NCI-H524 treated with DMSO at 0.1 percent for 48 hours (cell line): ENCODE data around the gene PGA4.
"Not testable (repeated sequence)": the region's sequence is repeated elsewhere in the genome, so short reads cannot be mapped to it uniquely, and the experiment has no call there.

Experiments used
- DNase-seq: peaks from one replicate; lab custom pipeline; 2025; lab: John Stamatoyannopoulos, UW

PGA4 gene

DNA sequence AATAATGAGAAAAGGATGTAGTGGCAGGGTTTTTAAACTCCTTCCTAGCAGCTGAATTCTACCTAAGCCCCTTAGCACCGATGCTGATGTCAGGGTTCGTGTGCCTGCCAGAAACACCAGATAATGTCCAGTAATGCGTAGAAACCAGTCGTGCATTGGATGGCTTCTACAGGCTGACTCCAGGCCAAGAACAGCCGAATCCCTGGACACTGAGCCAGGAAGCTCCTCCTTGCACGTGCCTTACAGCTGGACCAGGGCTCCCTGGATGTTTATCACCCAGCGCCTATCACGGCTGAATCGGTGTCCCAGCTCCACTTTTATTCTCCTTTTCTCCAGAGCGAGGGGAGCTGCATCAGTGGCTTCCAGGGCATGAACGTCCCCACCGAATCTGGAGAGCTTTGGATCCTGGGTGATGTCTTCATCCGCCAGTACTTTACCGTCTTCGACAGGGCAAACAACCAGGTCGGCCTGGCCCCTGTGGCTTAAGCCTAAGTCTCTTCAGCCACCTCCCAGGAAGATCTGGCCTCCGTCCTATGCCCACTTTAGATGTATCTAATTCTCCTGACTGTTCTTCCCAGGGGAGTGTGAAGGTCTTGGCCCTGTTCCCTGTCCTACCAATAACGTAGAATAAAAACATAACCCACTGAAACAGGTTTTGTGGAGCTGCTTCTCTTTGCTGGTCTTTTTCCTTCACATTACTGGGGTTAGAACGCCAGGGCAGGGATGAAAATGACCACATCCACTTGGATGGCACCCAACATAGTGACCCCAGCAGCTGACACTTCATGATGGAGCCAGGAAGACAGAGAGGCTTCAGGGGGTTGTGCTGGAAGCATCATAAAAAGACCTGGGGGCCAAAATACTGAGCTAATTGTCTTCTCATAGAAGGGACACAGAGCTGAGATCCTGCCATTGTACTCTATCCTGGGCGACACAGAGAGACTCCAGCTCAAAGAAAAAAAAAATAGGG lies 28.9 kb downstream of the PGA4 start:
- DNase-seq, result not testable (repeated sequence)

DNA sequence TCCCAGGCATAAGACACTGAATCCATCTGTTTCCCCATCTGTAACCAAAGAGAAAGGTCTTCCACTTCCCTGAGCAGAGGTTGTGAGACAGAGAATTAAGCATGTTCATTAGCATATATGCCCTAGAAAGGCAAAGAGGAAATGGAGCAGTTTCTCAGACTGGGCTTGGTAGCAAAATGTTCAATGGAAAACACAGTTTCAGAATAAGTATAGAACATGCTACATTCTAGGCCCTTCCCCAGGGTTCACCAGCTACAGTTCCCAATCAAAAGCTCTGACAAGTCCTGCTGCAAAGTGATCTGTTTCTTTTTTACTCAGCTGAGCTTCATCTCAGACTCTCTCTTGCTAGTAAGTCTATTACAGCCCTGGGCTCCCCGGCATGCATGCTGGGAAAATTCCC lies 30.2 kb downstream of the PGA4 start:
- DNase-seq, result peak; percentile 57

DNA sequence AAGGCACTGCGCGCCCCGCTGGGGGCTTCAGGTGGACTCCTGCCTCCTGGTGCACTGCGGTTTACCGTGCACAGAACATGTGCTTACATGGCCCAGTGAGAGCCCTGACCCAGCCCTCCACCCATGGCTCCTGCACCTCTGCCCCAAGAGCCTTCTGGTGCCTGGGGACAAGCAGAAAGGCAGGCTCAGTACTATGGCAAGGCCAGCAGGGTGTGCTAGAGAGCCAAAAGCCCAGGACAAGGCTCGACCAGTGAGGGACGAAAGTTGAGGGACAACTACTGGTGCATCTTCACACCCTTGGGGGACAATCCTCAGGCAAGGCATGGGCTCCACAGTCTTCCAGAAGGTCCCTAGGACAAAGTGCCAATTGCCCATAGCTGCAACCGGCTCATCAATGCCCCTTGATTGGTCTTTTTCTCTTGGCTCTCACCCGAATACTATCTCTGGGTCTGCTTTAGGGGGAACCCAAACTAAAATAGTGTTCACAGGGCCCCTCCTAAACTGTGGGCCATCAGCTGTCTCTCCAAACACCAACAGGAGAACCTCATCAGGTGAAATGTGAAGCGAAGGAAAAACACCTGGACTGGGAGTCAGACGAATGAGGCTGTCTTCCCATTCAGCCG lies 32.4 kb downstream of the PGA4 start:
- DNase-seq, result no peak

DNA sequence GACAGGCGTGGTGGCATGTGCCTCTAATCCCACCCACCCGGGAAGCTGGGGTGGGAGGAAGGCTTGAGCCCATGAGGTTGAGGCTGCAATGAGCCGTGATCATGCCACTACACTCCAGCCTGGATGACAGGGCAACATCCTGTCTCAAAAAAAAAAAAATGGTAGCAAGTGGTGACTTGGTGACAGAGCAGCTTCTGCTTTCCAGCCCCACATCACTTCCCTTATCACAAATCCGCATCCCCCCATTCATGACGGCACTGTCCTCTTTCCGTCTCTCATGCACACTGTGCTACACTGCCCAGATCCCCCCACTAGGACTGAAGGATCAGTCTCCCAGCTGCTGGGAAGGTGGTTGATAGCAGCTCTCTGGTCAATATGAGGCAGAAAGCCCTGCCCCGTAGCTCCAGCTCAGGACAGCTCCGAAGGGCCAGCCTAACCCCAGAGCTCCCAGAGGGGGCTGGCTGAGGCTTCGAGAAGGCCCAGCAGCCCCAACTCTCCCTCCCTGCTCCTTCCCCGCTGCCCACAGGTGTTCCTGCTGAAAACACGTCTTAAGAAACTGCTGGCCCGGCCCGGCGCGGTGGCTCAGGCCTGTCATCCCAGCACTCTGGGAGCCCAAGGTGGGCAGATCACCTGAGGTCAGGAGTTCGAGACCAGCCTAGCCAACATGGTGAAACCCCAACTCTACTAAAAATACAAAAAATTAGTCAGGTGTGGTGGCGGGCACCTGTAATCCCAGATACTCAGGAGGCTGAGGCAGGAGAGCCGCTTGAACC lies 34.7 kb downstream of the PGA4 start:
- no peak for DNase-seq

DNA sequence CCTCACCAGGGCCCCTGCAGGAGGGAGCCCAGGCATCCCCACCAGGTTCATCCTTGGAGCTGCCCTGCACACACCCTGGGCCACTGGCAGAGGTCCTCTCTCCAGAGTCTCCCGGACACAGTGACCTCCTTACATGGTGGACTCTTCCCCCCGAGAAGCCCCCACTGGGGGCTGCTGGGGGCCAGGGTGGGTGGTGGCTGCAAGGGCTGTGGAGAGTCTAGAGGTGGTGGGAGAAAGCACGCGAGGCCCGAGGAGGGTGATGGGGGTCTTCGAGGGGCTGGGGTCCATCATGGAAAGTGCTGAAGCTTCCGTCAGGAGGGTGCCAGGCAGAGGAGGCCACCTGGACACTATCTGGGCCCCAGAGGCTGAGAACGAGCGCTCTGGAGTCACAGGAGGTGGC lies 36.4 kb downstream of the PGA4 start:
- DNase-seq, result no peak

DNA sequence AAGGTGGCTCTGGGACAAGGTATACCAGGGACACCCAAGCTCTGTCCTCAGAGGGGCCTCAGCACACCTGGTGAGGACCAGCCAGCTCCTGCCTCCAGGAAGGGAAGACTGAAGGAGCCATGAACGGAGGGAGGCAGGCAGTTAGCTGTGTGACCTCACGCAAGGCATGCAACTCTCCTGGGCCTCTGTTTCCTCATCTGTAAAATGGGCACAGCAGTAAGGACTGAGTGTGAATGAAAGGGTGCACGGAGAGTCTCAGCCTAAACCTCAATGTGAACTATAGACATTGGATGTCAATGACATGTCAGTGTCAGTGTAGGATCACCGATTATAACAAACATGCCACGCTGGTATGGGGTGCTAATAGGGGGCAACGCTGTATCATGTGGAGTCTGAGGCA lies 37.2 kb downstream of the PGA4 start:
- DNase-seq, result no peak

DNA sequence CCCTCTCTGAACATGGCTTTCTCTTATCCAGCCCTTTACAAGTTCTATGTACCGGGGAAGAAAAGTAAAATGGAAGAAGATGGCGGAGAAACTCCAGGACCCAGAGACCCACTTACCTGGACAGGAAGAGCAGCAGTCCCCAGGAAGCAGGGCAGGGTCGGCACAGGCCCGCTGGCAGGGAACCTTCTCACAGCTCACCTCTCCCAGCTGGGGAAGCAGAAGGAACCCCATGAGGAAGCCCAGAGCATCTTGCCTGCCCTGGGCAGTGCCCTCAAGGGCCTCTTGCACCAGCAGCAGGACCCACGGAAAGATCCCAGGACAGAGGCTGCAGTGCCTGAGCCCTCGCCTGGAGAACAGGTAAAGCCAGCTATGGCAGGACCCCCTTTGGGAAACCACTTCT lies 42.2 kb downstream of the PGA4 start:
- no peak for DNase-seq

DNA sequence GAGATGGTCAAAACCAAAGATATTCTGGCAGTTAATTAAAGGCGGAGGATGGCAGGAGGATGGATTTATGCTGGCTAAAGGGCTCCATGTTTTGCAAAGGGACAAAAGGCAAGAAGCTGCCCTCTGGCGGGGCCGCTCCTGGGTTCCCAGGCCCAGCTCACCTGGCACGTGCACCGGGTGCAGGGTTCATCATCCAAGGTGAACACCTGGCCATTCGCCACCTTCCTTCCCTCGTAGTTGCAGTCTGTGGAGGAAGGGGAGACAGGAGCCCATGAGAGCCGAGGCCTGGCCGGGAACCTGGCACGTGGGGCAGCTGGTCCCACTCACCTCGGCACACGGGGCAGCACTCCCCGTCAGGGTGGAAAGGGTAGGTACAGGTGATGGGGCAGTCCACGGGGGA lies 42.6 kb downstream of the PGA4 start:
- DNase-seq, result no peak

DNA sequence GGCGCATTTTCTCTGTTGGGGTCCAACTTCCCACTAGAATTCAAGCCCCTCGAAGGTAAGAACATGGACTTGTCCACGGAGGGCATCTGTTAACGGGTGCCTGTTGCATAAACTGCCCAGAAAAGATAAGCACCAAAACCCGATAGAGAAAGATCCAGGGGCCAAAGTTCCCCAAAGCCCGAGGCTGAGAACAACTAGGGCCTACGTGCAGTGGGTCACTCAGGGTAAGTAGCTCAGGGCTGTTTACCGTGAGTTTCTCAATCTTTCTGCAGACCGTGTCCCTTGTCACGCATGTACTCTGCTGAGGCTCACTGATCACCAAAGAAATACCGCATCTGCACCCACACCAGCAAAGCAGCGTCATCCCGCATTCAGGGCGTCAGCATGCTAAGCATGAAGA lies 43.2 kb downstream of the PGA4 start:
- DNase-seq, result no peak

DNA sequence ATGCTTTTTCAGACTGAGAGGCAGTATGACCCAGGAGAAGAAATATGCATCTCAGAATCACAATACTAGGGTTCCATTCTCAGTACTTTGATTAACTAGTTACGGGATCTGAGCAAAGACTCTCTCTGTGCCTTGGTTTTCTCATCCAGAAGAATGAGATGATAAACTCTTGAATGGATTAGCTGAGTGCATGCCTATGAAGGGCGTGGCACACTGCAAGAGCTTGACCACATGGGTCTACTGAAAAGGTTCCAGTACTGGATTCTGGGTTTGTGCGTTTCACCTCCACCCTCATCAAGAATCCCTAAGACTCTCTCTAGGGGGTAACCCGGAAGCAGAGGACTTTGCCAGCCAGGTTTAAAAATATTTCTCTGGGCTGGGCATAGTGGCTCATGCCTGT lies 44.5 kb downstream of the PGA4 start:
- DNase-seq, result no peak

DNA sequence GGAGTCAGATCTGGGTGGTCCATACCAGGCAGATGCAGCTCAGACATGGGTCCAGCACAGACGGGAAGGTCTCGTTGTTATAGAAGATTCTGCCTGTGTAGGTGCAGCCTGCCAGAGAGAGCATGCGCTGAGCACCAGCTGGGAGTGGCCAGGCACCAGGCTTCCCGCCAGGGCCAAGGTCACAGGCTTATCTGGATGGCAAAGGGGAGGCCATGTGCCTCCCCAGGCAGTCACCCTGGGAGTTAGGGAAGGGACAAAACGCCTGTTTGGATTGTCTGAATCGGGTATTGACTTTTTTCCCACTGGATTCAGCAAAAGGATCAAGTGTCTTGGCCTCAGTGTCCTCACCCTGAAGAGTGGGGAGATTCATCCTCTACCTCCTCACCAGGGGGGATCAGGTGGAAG lies 45.3 kb downstream of the PGA4 start:
- DNase-seq, result no peak

DNA sequence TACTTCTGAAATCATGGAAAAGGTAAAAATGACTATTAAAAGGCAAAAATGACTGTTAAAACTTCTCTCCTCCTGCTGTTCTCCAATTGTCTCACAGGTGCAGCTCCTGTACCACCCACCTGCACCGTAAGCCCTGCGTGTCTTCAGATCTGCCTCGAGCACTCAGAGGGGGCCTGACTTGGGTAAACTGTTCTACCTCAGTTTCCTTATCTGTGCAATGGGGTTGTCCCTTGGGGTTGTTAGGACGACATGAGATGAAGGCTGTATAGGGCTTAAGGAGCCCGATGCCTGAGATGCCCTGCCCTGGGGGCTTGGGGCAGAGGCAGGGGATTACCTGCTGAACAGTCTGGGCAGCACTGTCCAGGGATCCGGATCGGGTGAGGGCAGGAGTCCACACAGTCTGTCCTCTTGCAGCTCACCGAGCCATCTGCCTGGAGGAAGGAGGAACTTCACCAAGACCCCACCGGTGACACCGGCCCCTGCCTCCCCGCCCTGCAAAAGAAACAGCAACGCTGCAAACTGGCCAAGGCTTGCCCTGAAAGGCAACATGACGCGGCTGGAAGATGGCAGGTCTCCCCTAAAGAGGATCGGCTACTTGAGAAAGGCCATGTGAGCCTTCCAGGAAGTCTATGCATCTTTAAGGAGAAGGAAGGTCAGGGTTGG lies 46.6 kb downstream of the PGA4 start:
- no peak for DNase-seq

DNA sequence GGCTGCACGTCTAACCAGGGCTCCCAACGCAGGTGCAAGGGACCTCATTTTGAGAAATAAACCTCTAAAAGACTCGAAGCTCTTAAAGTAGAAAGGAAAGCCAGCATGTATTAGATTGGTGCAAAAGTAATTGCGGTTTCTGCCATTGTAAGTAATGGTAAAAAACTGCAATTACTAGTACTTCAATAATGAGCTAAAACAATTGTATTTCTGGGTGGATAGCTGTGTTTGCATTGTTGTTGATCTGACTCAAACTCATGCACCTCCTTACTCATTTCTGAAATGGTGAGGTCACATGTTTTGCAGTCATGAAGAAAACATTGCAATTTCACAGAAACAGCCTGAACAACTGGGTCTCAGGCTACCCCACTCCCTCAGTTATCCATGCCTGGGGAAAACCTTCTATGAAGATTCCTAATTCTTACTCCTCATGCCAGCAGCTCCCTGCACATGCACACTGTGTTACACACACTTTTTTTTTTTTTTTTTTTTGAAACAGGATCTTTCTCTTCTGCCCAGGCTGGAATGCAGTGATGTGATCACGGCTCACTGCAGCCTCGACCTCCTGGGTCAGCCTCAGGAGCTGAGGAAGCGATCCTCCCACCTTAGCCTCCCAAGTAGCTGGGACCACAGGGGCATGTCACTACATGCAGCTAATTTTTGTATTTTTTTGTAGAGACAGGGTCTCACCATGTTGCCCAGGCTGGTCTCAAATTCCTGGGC lies 48.4 kb downstream of the PGA4 start:
- DNase-seq, result no peak

DNA sequence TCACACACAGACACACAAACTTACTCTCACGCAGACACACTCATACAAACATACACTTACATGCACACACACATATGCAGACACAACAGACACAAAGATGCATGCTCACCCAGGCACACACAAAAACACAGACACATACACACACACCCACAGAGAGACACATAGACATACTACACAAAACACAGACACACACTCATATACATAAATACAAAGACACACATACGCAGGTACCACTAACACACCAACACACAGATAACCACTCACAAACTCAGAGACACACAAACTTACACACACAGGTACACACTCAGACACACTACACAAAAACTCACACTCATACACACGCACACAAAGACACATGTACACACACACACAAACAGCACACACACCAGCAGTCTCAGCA lies 50.6 kb downstream of the PGA4 start:
- no peak for DNase-seq

DNA sequence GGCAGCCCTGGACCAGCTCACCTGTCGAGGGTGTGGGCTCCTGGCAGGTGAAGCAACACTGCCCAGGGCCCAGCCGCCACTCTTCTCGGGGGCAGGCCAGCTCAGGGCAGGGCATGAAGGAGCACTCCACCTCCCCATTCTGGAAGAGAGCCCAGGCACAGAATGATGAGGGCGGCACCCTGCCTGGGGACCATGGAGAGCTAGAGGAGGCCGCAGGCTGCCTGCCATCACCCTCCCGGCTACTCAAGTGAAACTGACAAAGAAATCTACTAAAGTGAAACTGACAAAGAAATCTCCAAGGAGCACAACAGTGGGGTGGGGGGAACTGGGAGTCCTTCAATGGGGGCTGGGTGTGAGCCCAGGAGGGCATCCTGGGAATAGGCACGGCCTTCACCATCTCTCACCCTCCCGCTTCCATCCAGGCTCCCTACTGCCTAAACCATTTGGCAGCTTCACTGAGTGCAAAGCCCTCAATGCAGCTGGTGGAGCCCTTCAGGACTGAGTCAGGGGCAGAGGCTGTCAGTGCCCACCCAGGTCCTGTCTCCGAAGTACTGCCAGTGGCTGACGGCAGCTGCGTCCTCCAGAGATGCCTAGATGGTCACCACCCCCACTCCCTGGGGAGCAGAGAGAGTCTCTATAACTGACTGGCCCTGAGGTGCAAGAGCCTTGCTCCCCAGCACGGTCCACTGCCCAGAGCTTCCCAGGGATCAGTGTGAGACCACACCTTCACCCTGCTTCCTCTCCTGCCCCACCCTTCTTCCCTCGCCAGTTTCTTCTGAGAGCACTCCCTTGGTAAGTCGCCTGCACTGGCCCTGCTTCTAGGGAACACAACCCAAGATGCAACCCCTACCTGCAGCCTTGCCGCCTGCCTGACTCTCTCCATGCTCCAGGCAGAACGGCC lies 51.3 kb downstream of the PGA4 start:
- DNase-seq, result no peak

DNA sequence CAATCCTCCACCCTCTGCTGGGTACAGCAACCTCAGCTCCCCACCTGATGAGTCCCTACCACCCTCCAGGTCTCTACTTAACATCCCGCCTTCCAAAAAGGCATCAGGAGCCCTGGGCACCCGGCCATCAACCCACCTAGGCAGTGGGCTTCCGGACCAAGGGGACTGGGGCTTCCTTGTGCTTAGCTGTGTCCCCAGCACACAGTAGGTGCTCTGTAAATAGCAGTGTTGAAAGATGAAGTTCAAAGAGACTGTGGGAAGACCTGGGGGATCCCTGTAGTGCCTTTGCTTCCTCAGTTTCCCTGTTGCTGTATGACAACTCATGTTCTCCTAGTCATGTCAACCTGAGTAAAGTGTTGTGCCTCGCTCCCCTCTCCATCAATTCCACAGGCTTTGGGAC lies 51.9 kb downstream of the PGA4 start:
- DNase-seq, result no peak

DNA sequence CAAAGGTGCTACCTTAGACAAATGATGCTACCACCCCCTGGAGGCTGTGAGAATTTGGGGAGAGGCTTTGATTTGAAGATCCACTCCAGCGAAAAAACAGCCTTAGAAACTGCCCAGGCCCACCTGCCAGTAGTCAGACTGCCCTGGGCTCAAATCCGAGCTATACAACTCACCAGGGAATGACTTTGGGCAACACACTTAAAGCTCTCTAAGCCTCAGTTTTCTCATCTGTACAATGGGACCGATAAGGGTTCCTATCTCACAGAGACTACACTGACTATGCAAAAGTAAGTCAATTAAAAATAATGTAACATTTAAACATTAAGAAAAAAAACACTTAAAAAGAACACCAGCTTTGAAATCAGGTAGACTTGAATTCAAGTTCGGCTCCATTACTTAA lies 53.0 kb downstream of the PGA4 start:
- DNase-seq, result no peak

DNA sequence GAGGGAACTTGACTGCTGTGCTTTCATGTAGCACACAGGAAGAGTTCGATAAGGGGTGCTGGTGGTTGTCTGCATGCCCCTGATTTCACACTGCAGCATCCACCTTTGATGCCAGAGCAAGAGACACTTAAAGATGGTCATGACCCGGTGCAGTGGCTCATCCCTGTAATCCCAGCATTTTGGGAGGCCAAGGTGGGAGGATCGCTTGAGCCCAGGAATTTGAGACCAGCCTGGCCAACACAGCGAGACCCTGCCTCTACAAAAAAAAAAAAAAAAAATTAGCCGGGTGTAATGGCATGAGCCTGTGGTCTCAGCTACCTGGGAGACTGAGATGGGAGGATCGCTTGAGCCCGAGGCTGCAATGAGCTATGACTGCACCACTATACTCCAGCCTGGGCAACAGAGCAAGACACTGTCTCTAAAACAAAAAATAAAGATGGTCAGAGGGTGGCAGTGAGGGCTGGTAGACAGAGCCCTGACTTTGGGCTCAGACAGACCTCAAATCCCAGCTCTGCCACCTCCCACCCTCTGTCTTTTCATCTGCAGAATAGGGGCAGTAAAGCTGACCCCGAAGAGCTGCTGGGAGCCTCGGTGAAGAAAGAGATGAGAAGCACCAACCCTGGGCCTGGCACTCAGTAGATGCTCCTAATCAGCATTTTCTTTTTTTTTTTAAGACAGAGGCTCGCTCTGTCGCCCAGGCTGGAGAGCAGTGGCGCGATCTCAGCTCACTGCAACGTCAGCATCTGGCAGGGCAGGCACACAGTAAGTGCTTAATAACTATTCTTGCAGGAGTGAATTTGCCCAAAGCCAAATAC lies 55.2 kb downstream of the PGA4 start:
- no peak for DNase-seq

DNA sequence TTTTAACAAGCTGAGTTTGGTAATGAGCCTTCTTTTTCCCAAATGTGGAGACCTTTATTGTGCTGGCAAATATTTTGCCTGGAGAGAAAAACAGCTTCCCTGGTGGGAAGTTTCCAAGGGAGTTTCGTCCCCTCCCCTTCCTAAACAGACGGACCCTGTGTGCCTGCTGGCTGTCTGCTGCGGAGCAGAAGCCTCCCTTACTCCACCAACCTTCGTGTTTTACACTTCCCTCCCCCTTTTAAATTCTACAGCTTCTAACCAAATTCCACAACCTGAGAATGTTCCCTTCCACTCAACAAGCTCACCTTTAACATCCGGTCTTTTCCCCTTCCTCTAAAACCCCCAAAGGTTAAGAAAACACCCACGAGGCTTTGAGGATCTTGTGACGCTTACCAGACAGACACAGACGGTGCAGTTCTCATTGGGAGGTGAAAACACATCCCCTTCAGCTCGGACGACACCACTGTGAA lies 55.9 kb downstream of the PGA4 start:
- DNase-seq, result no peak
